Measurements from ENCODE around the gene SCT.

The SCT gene

GRCh38 chr11:629237-629583 lies 2.2 kb upstream of the SCT start:
- TF ChIP-seq NFIC (IDR thresholded peaks at IDR 0.05) (no peak), ZBTB7A (IDR thresholded peaks at IDR 0.05; ENCODE audit: low read depth) (no peak), USF1 (IDR thresholded peaks at IDR 0.05) (no peak), REST (IDR thresholded peaks at IDR 0.05; ENCODE audit: low read depth) (no peak), RAD21 (IDR thresholded peaks at IDR 0.05; ENCODE audit: low read depth) (no peak), TAF1 (IDR thresholded peaks at IDR 0.05; ENCODE audit: low read depth) (no peak), YY1 (IDR thresholded peaks at IDR 0.05; ENCODE audit: low read depth) (no peak), MAX (IDR thresholded peaks at IDR 0.05) (no peak), TCF12 (IDR thresholded peaks at IDR 0.05; ENCODE audit: low read depth) (no peak), FOXM1 (IDR thresholded peaks at IDR 0.05; ENCODE audit: borderline replicate concordance, low read depth) (no peak), EP300 (IDR thresholded peaks at IDR 0.05; ENCODE audit: borderline replicate concordance) (no peak), EGR1 (IDR thresholded peaks at IDR 0.05) (no peak), TEAD4 (IDR thresholded peaks at IDR 0.05) (no peak), CREB1 (IDR thresholded peaks at IDR 0.05; ENCODE audit: low read depth) (no peak), CEBPB (IDR thresholded peaks at IDR 0.05) (no peak)

GRCh38 chr11:628056-628455 lies 1.1 kb upstream of the SCT start:
- TF ChIP-seq CREB1 (IDR thresholded peaks at IDR 0.05; ENCODE audit: low read depth) = no peak
- no peak for TF ChIP-seq RAD21 (IDR thresholded peaks at IDR 0.05; ENCODE audit: low read depth)
- no peak for TF ChIP-seq TEAD4 (IDR thresholded peaks at IDR 0.05)
- TF ChIP-seq CEBPB (IDR thresholded peaks at IDR 0.05) = no peak
- TF ChIP-seq EGR1 (IDR thresholded peaks at IDR 0.05) = no peak
- no peak for TF ChIP-seq USF1 (IDR thresholded peaks at IDR 0.05)
- TF ChIP-seq TAF1 (IDR thresholded peaks at IDR 0.05; ENCODE audit: low read depth) = no peak
- no peak for TF ChIP-seq NFIC (IDR thresholded peaks at IDR 0.05)
- no peak for TF ChIP-seq ZBTB7A (IDR thresholded peaks at IDR 0.05; ENCODE audit: low read depth)
- TF ChIP-seq REST (IDR thresholded peaks at IDR 0.05; ENCODE audit: low read depth) = no peak
- no peak for TF ChIP-seq YY1 (IDR thresholded peaks at IDR 0.05; ENCODE audit: low read depth)
- no peak for TF ChIP-seq MAX (IDR thresholded peaks at IDR 0.05)

GRCh38 chr11:627308-627576 lies 261 bp upstream of the SCT start:
- TF ChIP-seq TAF1 (IDR thresholded peaks at IDR 0.05; ENCODE audit: low read depth) = no peak
- TF ChIP-seq TEAD4 (IDR thresholded peaks at IDR 0.05) = no peak
- no peak for TF ChIP-seq EP300 (IDR thresholded peaks at IDR 0.05; ENCODE audit: borderline replicate concordance)
- TF ChIP-seq FOXM1 (IDR thresholded peaks at IDR 0.05; ENCODE audit: borderline replicate concordance, low read depth) = no peak
- TF ChIP-seq ZBTB7A (IDR thresholded peaks at IDR 0.05; ENCODE audit: low read depth) = no peak
- no peak for TF ChIP-seq REST (IDR thresholded peaks at IDR 0.05; ENCODE audit: low read depth)
- no peak for TF ChIP-seq NFIC (IDR thresholded peaks at IDR 0.05)
- no peak for TF ChIP-seq RAD21 (IDR thresholded peaks at IDR 0.05; ENCODE audit: low read depth)
- no peak for TF ChIP-seq CEBPB (IDR thresholded peaks at IDR 0.05)
- TF ChIP-seq EGR1 (IDR thresholded peaks at IDR 0.05) = no peak
- no peak for TF ChIP-seq TCF12 (IDR thresholded peaks at IDR 0.05; ENCODE audit: low read depth)
- no peak for TF ChIP-seq YY1 (IDR thresholded peaks at IDR 0.05; ENCODE audit: low read depth)
- TF ChIP-seq CREB1 (IDR thresholded peaks at IDR 0.05; ENCODE audit: low read depth) = no peak
- no peak for TF ChIP-seq MAX (IDR thresholded peaks at IDR 0.05)
- TF ChIP-seq USF1 (IDR thresholded peaks at IDR 0.05) = no peak

- no peak for TF ChIP-seq YY1 (IDR thresholded peaks at IDR 0.05; ENCODE audit: low read depth)
- no peak for TF ChIP-seq ZBTB7A (IDR thresholded peaks at IDR 0.05; ENCODE audit: low read depth)
- no peak for TF ChIP-seq EP300 (IDR thresholded peaks at IDR 0.05; ENCODE audit: borderline replicate concordance)
- no peak for TF ChIP-seq MAX (IDR thresholded peaks at IDR 0.05)
- no peak for TF ChIP-seq CREB1 (IDR thresholded peaks at IDR 0.05; ENCODE audit: low read depth)
These were observed 1.2 kb downstream of the SCT start for GRCh38 chr11:625636-626268.

Measured in Ishikawa (cell line).